Stimulated activated CD4-positive, alpha-beta T cell treated with anti-CD3 and anti-CD28 coated beads, Interleukin-4, amount 100 ng/mL, for 4 hours (primary cell): Measurements from ENCODE around the gene KMO.

ENCODE experiments used
- DNase-seq, 2 experiments: peaks; one replicate each; pipeline ENCODE4 v3.0.0-alpha.2; 2020

The KMO gene

DNA sequence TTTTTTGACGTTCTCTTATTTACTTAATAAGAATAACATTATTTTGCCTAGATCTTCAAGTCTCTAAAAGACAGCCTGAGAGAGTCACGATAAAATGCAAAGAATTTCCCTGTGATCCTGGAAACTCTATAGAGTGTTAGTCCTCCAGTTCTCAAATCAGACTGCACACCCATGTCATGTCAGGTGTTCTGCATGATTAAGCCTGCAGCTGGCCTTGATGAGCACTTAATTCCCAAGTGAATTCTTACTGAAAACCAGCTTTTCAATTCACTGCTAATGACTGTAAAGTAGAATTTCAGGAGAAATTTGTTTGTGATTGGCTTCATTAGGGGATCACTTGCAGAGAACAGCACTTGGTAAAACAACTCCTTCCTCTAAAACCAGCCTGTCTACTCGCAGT lies 66.1 kb downstream of the KMO start:
- DNase-seq = no peak

DNA sequence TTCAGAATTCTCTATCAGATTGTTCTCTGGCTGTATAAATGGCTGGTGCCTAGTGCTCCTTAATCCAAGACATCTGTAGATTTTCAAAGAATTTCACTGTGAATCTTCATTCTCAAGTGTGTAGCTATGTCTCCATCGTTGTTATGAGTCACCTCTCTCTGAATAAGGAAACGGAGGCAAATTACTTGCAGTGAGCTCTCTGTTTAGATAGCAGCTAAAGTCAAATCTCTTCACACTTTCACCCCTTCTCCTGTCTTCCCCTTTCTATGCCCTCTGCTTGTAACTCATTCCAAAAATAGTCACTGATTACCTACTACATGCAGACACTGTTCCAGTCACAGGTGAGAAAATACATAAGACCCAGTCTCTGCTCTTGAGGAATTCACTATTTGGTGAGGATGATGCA lies 68.3 kb downstream of the KMO start:
- no peak for DNase-seq

DNA sequence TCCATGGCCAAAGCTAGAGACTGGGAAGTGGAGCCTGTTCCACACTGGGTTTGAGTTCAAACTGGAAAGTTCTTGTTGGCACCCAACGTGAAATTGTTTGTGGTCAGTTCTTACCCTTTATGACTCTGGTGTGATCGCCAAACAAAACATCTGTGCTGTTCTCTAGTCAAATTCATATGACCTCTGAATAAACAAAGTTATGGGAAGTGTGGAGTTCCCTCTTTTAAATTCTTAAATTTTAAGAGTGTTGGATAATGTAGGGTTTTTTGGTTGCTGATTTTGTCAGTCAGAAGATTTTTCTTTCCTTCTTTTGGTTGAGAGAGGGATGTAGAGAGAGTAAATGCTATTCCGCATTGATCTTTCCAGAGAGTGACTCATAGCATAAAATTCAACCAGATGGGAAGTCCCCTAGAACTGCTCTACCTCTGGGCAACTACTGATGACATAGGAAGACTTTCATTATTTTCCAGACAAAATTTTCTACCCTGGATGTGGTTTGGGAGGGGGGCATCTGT lies 71.6 kb downstream of the KMO start:
- DNase-seq = no peak

DNA sequence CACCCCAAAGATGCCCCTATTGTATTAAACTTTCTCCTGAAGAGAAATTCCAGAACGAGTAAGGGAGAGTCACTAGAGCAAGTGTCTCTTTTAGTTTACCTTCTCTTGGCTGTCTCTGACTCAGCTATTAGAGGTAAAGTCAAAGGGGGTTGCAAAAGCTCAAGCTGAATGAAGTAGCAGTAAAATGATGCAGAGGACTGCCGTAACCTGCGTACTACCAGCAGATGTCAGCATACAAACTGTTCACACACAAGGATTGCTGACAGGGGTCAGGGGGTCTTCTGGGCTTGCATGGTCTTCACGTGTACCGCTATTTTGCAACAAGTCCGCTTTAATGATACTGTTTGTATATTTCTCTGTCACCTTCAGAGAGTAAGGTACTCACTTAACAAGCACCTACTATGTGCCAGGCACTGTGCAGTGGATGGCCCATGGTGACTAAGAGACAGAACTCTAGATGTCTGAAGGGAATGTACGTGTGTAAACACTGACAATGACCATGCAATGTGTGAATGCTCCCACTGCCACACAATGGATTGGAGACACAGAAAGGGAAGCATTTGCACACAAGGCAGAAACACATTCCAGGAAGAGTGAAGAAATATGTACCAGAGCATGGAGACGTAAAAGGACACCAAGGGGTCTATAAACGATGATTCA lies 73.1 kb downstream of the KMO start:
- DNase-seq = no peak

DNA sequence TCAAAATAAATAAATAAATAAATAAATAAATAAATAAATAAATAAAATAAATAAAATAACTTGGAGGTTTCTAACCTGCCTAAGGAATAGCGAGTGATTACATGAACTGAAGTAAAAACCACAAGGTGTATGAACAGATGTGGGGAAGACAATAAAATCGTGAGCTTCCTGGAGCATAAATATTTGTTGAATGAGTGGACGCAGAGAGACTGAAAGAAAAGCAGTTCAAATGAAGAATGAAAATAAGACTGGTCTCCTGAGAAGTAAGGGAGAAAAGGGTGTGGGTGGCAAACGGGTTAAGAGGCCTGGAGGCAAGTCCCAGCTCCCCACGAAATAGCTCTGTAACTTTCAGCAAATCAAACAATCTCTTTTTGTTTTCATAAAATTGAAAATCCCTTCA lies 74.4 kb downstream of the KMO start:
- DNase-seq = no peak

DNA sequence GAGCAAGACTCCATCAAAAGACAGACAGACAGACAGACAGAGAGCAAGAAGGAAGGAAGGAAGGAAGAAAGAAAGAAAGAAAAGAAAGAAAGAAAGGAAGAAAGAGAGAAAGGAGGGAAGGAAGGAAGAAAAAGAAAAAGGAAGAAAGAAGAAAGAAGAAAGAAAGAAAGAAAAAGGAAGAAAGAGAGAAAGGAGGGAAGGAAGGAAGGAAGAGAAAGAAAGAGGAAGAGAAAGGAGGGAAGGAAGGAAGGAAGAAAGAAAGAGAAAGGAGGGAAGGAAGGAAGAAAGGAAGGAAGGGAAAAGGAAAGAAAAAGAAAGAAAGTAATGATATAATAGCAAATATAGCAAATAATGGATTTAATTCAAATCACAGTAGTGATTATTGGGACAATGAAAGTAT lies 75.3 kb downstream of the KMO start:
- DNase-seq = no peak

DNA sequence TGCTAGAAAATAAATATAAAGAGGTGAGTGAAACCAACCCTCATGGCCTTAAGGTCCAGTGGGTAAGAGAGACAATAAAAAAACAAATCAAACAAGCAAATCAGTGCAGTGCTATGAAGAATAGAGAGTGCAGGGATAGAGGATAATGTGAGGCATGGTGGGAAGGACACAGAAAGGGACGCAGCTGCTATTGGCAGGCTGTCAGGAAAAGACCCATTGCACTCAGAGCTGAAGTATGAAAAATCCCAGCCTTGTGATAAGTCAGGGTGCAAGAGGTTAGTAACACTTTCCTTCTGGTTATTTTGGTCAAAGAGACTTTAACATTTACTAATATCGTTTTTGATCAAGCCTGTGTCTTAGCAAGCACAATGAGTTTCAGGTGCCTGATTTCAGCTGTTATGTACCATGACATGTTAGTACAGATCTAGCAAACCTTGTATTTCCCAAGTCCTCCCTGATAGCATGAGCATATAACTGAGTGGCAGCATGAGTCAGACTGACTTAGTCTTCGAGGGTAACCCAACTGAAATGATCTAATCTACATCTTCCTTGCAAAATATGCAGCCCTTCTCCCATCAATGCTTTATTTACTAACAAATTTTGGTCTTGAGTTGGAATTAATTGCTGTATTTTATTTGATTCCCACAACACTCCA lies 76.3 kb downstream of the KMO start:
- no peak for DNase-seq

DNA sequence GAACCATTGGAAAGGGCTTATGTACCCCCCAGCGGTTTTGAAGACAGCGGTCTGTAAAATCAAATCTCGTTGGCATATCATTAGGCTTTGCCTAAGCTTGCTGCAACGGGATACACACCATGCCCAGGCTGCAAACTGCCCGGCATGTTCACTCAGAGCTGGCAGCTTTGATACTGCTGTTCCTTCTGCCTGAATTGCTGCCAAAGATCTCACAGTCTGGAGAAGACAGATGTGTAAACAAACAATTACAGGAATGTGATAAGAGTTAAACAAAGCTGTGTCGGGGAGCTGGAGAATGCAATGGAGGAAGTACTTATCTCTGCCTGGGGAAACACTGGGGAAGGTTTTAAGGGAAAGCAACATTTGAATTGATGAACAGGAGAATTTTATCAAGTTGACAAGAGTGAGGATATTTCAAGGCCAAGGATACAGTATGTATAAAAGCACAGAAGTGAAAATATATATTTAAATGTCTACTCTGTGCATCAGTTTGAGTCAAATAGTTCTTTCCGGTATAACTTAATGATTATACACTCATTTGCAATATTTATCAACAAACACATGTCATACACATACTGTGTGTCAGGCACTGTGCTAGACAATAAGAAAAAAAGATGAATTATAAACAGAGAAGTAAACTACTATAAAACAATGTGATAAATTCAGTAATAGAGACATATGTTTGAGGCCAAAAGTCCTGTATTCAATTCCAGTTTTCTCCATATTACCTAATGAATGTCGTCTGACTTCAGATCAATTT lies 78.1 kb downstream of the KMO start:
- DNase-seq = no peak

DNA sequence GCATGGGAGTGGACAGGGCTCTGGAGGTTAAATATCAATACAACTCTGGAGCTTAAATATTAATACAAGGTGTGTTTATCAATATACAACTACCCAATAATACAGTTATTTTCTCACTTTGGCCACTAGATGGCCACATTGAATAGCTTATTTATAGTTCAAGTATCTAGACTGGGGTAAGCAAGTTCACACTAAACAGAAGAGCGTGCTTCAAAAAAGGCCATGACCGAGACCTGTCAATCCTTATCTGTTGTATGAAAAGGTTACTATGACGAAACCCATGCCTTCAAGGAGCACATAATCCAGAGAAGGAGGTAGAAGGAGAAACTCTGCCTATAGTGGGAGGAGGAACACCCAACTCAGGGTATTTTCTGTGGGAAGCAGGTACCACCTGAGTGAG lies 78.9 kb downstream of the KMO start:
- no peak for DNase-seq

DNA sequence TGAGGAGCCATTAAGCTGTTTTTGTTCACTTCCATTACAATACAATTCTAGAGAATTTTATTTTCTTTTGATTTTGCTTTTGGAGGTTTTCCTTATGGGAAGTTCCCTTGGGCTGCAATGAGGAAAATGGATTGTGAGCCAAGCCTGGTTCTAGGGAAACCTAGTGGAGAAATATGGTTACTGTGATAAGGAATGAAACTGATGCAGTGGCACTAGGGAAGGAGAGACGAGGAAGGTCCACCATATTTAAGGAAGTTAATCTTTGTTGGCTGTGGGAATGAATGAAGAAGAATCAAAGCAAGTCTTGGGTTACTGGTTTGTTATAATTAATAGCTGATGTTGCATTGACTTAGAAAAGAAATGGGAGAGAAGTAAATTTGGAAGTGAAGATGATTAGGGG lies 79.6 kb downstream of the KMO start:
- no peak for DNase-seq

DNA sequence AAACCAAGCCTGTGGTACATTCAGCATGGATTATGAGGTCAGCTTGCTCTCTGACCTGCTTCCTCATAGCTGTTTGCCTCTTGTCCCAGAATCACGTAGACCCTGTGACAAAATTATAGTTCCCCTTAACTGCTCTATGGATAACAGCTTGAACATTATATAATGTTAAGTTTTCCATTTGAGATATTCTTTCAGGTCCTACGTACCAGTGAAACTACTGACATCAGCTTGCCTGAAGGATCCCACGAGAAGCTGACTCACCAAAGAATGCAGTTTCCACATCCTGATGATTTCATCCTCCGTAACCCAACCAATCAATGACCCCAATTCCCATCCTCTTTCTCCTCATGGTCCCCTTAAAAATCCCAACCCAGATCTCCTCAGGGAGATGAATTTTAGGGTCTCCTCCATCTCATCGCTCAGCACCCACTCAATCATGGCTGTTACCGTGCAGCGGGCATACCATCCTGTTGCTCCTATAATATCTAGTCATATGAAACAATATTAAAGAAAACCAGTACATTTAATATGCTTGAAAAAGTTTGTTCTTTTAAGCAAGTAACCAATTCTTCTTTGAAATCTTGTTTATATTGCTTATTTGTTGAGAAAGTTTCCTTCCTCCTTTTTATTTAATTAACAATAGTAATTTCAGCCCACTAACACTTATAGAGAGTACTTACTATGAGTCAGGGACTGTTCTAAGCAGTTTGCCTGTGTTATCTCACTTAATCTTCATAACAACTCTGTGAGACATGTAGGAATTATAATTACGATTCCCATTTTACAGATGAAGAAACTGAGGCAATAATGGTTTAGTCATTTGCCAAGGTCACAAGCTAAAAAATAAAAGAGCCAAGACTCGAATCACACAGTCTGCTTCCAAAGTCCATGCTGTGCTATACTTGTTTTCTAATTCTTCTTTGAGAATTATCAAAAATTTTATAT lies 80.6 kb downstream of the KMO start:
- DNase-seq = no peak

DNA sequence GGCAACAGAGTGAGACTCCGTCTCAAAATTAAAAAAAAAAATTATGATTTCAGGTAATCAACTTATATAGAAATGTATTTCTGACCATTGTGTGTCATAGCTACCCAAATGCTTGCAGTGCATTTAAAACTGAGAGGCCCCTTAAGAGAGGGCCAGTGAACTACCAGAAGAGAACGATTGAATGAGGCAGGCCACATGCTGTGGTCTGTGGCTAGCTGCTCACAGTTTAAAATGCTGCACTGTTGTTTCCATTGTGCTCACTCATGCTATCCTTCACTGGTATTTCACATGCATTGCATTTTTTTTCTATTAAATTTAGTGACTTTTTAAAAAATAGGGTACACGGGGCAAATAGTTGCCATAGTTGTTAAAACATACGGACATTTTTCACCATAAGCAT lies 82.0 kb downstream of the KMO start:
- no peak for DNase-seq

DNA sequence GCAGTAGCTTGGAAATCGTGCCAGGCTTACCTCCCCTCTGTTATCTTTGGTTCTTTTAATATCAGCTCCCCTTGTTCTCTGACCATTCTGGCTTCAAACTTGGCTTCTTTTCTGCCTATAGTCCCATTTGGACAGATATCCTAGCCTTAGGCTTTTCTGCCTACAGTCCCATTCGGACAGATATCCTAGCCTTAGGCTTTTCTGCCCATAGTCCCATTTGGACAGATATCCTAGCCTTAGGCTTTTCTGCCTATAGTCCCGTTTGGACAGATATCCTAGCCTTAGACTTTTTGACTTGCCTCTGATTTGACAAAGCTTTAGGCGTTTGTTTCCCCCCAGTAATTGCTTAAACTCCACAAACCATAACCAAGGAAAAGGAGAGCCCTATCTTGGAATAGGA lies 82.4 kb downstream of the KMO start:
- DNase-seq = no peak

DNA sequence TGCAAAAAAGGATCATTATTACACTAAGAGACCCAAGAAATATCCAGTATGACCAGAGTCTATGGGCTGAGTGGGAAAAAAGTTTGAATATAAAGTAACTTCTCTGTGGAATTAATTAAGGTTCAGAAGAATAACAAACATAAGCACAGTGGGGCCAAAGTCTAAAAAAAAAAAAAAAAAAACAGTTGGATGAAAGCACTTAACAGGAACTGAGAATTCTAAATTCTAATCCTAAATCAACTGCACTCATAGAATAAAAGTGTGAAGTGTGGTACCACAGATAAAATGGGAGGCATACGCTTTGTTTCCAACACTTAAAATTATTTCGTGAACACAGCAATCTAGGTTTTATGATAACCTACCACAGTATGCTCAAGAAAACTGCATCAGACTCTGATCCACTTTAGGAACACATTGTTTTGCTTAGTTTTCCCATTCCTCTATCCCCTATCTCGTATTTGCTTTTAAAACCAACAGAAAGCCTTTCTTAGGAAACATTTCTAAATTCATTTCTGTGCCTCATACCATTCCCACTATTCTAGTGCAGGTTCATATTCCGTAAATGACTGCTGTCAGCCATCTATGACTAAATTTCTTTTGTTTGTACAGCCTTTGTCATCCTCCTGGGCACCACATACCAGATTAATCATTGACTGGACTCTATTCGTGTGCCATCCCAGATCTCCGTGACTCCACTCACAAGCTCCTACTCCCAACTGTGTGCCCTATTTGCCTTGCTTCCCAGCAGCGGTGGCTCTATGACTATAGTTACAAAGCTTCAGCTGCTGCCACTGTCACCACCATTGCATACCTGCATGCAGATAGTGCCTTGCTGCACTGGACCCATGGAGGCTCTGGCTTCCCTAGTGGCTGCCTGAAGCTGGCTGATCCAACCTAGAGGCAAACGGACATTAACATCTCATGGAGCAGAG lies 83.1 kb downstream of the KMO start:
- DNase-seq = no peak

DNA sequence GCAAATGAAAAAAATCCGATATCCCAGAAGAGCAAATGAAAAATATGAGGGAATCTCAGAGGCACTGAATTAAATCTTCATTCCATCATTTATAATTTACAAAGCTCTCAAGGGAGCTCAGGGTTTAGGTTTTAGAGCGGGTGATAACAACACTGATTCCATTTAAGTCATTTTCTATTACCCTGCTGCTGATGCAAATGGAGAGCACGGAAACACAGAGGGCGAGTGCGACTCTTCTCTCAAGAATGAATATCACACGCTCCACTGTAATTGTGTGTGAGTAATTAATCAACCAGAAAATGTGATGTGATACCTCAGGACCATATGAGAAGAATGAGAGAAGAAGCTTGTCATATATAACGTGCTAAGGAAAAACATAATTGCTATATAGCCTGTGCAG lies 85.2 kb downstream of the KMO start:
- DNase-seq = no peak

DNA sequence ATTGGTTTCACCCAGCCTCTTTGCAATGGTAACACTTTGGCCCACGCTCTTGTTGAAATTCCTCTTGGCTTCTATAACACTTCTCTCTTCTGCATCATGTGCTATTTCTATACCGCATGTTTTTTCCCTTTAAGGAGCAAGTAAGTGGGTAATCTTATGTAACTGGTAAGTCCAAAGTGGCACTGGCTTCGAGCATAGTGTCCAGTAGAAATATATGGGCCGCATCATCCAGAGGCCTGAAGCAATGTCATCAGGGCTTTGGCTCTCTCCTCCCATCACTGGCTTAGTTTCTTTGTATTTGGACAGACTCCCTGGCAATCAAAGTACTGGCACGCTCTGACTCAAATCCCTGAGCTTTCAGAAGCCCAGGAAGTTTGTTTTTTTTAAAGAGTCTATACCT lies 90.5 kb downstream of the KMO start:
- no peak for DNase-seq

DNA sequence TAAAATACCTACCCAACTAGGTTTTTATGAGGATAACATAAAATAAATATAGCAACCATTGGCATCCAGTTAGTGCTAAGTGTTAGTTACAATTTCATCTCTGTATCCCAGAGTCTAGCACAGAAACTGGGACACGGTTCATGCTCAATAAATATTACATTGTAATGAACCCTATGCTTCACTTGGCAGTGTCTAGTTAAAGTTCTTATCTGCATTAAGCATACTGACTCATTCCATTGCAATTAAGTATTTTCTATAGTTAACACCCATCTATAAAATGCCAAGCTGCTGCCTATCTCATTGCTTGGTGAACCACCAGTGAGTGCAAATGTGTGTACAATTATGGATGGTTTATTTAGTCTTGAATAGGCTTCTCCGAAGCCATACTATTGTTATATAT lies 92.8 kb downstream of the KMO start:
- no peak for DNase-seq

DNA sequence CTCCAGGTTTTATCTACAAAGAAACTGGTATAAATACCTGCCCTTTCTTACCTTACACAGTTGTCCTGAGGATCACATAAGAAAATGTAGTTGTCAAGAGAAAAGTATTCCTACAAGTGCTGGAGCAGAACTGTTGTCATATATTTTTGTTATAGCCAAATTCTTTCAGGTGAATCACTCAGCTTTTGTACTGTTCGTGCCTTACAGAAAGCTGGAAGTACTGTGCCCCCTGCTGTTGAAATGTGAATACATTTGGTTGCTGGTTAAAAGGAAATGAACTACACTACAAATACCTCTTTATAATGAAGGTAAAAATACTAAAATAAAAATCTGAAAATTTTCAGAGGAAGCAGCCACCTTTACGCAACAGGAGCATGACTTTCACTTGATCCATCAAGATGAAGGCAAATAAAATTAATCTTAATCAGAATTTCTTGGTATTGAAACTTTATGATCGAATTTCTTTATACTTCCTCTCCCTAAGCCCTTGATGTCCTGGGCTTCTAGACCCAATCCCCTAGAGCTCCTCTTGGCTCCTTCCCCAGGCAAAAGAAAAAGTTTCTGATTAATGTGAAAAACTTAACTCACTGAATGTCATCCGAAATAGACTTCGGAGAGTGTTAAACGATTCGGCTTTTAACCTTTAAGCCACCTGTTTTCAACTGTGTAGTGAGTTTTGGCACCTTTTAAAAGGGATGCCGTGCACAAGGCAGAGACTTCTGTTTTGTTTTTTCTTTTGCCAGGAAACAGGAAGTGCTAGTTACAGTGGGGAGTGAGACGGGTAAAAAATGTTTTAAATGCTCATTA lies 95.5 kb downstream of the KMO start:
- DNase-seq = peak in 1 of 2 experiments; percentile 40

DNA sequence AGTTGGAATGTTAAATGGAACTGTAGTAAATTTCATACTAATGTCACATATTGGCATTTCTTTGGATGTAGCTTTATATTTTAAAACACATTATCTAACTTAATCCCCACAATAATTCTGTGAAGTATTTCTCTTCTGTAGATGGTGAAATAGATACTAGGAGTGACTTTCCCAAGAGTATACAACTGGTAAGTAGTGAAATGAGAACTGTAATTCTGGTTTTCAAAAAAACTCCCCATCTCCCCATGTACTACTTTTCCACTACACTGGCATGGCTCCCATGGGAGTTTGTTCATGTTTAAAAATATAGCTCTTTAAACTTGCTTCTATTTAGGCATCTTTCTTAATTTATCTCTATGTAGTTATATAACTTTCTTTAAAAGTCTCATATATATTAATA lies 97.8 kb downstream of the KMO start:
- no peak for DNase-seq

DNA sequence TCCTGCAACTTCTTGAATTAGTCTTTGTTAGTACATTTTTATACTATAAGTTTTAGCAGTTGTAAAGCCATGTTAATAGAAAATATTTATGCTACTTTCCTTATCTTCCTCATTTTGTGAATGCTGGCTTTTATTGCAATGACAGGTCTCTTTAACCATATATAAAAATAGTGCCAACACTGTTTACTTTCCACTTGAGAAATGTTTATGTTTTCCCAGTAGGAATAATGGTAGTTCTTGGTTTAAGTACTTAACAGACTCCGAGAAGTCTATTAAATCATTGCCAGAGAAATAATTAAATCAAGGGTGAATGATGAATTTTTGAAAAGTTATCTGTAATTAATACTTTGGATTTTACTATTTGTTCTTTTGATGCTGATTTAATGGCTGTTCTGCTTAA lies 98.3 kb downstream of the KMO start:
- no peak for DNase-seq

DNA sequence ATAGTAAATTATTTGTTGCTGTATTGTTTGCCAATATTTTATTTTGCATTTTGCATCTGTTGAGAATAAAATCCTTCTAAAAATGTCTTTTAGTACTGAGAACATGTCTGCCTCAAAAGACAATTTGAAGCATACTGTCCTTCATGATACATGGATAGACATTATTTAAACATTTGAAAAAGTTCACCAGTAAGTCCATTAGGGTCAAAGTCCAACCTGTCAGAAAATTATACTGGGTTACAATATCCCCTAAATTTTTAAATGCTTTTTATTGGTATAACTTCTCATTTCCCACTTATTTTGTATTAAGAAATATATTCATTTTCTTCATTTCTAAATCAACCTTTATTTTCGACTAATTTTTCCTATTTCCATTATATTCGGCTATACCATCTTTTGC lies 98.7 kb downstream of the KMO start:
- DNase-seq = no peak
